ENCODE results near the gene VAT1.

DNA sequence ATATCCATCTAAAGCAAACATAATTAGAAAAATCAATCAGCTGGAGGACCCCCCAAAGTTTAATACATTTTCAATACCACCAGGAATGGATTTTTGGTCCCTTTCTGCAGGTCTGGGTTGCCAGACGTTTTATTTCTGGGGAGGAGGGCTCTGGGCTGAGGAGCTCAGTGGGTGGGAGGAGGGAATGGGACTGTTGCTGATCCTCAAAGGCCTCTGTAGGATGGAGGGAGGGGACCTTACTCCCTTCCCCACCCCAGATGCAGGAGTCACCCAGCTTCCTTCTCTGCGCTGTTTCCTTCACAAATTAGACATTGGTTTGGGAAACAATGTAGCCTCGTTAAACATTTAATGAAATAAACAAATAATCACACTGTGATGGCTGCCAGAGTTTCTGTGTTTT lies 9.5 kb upstream of the VAT1 start:
- TF ChIP-seq, protein P1, sequence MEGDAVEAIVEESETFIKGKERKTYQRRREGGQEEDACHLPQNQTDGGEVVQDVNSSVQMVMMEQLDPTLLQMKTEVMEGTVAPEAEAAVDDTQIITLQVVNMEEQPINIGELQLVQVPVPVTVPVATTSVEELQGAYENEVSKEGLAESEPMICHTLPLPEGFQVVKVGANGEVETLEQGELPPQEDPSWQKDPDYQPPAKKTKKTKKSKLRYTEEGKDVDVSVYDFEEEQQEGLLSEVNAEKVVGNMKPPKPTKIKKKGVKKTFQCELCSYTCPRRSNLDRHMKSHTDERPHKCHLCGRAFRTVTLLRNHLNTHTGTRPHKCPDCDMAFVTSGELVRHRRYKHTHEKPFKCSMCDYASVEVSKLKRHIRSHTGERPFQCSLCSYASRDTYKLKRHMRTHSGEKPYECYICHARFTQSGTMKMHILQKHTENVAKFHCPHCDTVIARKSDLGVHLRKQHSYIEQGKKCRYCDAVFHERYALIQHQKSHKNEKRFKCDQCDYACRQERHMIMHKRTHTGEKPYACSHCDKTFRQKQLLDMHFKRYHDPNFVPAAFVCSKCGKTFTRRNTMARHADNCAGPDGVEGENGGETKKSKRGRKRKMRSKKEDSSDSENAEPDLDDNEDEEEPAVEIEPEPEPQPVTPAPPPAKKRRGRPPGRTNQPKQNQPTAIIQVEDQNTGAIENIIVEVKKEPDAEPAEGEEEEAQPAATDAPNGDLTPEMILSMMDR (IDR thresholded peaks at IDR 0.05 in 2 of 3, conservative IDR thresholded peaks at IDR 0.05 in 1 of 3; ENCODE audit: insufficient read depth in 2 of 3, low read depth in 1 of 3, low read length in 3 of 3), result no peak
- no peak for TF ChIP-seq ZNF766 (CRISPR knock-in tag; conservative IDR thresholded peaks at IDR 0.05)

Data from K562 (cell line).